ENCODE data around the gene RPL12. TPM values are rescaled to one million over a fixed set of nuclear protein-coding genes. Genes with fewer than 3 reads are reported as not detected.

RPL12 gene
- total RNA-seq, 1 donor from 2014 or later, result 1,108 TPM

DNA sequence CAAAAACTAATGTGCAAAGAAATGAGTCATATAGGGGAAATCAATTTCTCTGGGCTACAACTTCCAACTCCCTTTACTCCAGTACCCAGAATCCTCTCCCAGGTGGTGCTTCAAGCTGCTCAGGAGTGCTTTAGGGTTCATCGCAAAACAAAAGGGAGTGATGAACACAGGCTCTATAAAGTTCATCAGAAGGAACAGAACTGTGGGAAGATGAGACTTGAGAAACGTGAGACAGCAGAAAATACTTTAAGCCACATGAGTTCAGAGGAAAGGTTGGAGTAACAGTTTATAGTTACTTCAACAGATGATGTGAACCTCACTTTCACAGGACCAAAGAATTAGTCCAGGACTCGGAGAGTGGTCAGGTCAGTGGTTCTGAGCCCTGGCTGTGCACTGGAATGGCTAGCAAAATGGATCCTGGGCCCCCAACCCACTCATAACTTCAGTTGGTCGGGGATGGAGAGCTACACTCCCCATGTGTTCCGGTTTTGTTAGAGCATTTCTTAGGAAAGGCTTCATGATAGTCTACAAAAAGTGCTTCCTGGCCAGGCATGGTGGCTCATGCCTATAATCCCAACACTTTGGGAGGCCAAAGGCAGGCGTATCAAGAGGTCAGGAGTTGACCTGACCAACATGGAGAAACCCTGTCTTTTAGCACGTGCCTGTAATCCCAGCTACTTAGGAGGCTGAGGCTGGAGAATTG is 4.3 kb downstream of the RPL12 start:
- H3K4me3 Mint-ChIP-seq (ENCODE audit: unreplicated experiment), result no peak overlapping the region
- H3K27ac Mint-ChIP-seq (ENCODE audit: unreplicated experiment), result peak overlapping the region; percentile 47
- peaks cover 58% of the 10 kb centered on the region for H3K36me3 Mint-ChIP-seq (ENCODE audit: unreplicated experiment)
- H3K4me1 Mint-ChIP-seq (ENCODE audit: unreplicated experiment), result peaks cover 34% of the 10 kb centered on the region
- H3K9me3 Mint-ChIP-seq (ENCODE audit: unreplicated experiment), result no peaks in the 10 kb centered on the region
- DNase-seq (ENCODE audit: extremely low spot score, unreplicated experiment), result no peak
- TF ChIP-seq, protein P1, sequence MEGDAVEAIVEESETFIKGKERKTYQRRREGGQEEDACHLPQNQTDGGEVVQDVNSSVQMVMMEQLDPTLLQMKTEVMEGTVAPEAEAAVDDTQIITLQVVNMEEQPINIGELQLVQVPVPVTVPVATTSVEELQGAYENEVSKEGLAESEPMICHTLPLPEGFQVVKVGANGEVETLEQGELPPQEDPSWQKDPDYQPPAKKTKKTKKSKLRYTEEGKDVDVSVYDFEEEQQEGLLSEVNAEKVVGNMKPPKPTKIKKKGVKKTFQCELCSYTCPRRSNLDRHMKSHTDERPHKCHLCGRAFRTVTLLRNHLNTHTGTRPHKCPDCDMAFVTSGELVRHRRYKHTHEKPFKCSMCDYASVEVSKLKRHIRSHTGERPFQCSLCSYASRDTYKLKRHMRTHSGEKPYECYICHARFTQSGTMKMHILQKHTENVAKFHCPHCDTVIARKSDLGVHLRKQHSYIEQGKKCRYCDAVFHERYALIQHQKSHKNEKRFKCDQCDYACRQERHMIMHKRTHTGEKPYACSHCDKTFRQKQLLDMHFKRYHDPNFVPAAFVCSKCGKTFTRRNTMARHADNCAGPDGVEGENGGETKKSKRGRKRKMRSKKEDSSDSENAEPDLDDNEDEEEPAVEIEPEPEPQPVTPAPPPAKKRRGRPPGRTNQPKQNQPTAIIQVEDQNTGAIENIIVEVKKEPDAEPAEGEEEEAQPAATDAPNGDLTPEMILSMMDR (IDR thresholded peaks at IDR 0.05), result no peak
- H3K27me3 Mint-ChIP-seq (ENCODE audit: unreplicated experiment), result no peaks in the 10 kb centered on the region

DNA sequence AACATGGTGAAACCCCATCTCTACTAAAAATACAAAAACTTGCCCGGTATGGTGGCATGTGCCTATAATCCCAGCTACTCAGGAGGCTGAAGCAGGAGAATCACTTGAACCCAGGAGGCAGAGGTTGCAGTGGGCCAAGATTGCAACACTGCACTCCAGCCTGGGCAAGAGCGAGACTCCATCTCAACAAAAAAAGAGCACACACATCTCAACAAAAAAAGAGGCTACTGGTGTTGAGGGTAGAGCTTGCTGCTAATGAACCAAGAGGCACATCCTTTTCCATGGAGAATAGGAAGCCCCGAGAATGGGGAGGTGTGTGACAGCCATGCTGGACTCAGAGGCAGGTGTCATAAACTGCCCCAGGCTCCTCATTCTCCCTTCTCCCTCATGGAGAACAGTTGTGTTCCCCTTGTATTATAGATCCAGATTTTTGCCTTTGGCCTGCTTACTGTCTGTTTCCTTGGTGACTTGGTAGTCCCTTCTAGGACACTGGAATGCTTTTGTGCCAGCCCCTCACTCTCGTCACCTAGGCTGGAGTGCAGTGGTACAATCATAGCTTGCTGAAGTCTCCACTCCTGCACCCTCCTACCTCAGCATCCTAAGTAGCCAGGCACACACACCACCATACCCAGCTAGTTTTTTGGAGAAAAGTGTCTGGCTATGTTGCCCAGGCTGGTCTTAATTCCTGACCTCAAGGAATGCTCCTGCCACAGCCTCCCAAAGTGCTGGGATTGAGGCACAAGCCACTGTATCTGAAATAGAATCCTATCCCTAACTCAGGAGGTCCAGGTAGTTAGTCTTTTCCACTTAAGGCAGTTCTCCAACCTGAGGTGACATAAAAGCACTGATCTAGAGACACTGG is 5.1 kb downstream of the RPL12 start:
- no peaks in the 10 kb centered on the region for H3K9me3 Mint-ChIP-seq (ENCODE audit: unreplicated experiment)
- H3K27me3 Mint-ChIP-seq (ENCODE audit: unreplicated experiment), result no peaks in the 10 kb centered on the region
- peaks cover 60% of the 10 kb centered on the region for H3K36me3 Mint-ChIP-seq (ENCODE audit: unreplicated experiment)
- TF ChIP-seq, protein P1 (IDR thresholded peaks at IDR 0.05), result no peak
- no peak for DNase-seq (ENCODE audit: extremely low spot score, unreplicated experiment)
- H3K27ac Mint-ChIP-seq (ENCODE audit: unreplicated experiment), result peak overlapping the region; percentile 34
- H3K4me1 Mint-ChIP-seq (ENCODE audit: unreplicated experiment), result peaks cover 31% of the 10 kb centered on the region
- H3K4me3 Mint-ChIP-seq (ENCODE audit: unreplicated experiment), result no peak overlapping the region

DNA sequence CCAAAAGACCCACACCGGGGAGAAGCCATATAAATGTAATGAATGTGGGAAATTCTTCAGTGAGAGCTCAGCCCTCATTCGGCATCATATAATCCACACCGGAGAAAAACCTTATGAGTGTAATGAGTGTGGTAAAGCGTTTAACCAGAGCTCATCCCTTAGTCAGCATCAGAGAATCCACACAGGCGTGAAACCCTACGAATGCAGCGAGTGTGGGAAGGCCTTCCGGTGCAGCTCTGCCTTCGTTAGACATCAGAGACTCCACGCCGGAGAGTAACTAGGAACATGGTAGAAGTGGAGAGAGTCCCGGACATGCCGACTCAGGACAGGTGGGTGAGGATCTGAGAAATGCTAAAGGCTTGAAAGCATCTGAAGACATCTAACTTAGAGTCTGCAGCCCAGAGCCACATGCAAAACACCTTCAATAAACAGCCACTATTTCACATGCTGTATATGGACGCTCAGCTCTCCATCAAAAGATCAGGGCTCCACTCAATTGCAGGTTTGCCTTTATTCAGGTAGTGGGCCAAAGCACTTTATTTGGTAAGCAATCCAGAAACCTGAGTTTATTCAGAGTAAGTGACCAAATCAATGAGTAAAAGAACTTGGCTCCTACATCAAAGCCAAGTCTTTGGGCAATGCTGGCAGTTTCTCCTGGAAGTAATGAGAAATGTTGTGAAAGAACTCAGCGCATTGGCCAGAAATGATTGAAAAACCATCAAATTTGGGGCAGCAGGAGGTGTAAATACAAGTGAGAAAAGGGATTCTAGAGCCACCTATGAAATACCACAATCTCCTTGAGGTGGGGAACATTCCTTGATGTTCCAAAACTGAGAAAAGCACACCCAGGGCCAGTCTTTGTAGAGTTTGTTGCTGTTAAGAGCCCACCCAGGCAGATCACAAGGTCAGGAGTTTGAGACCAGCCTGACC is 6.0 kb downstream of the RPL12 start:
- H3K4me3 Mint-ChIP-seq (ENCODE audit: unreplicated experiment), result no peak overlapping the region
- DNase-seq (ENCODE audit: extremely low spot score, unreplicated experiment), result no peak
- H3K9me3 Mint-ChIP-seq (ENCODE audit: unreplicated experiment), result no peaks in the 10 kb centered on the region
- peaks cover 69% of the 10 kb centered on the region for H3K36me3 Mint-ChIP-seq (ENCODE audit: unreplicated experiment)
- TF ChIP-seq, protein P1 (IDR thresholded peaks at IDR 0.05), result no peak
- peaks cover 28% of the 10 kb centered on the region for H3K4me1 Mint-ChIP-seq (ENCODE audit: unreplicated experiment)
- no peaks in the 10 kb centered on the region for H3K27me3 Mint-ChIP-seq (ENCODE audit: unreplicated experiment)
- H3K27ac Mint-ChIP-seq (ENCODE audit: unreplicated experiment), result no peak overlapping the region

- Mint-ChIP-seq H3K9me3 (ENCODE audit: unreplicated experiment) (no peaks in the 10 kb centered on the region), H3K36me3 (ENCODE audit: unreplicated experiment) (peaks cover 68% of the 10 kb centered on the region), H3K4me1 (ENCODE audit: unreplicated experiment) (peaks cover 20% of the 10 kb centered on the region), H3K4me3 (ENCODE audit: unreplicated experiment) (no peak overlapping the region), H3K27ac (ENCODE audit: unreplicated experiment) (peak overlapping the region; percentile 21), H3K27me3 (ENCODE audit: unreplicated experiment) (no peaks in the 10 kb centered on the region)
- DNase-seq (ENCODE audit: extremely low spot score, unreplicated experiment), result no peak
- TF ChIP-seq, protein P1 (IDR thresholded peaks at IDR 0.05), result no peak
These were observed 6.8 kb downstream of the RPL12 start for GRCh38 chr9:127444283-127444920.
